K562 treated with DMSO at 1 percent for 48 hours (cell line): ENCODE results near the gene TMEM192. TPM values are rescaled to one million over a fixed set of nuclear protein-coding genes. Genes with fewer than 3 reads are reported as not detected.

Experiments used
- total RNA-seq: library from RNA; unstranded; fragments of 300-600 nt; gene quantifications from 2 replicates; pipeline ENCODE4 v1.2.3, GENCODE V29; 2022; ENCODE audit warnings: low replicate concordance; ENCODE audit errors: extremely low read depth

TMEM192 gene
- total RNA-seq = not detected in 2 replicates

DNA sequence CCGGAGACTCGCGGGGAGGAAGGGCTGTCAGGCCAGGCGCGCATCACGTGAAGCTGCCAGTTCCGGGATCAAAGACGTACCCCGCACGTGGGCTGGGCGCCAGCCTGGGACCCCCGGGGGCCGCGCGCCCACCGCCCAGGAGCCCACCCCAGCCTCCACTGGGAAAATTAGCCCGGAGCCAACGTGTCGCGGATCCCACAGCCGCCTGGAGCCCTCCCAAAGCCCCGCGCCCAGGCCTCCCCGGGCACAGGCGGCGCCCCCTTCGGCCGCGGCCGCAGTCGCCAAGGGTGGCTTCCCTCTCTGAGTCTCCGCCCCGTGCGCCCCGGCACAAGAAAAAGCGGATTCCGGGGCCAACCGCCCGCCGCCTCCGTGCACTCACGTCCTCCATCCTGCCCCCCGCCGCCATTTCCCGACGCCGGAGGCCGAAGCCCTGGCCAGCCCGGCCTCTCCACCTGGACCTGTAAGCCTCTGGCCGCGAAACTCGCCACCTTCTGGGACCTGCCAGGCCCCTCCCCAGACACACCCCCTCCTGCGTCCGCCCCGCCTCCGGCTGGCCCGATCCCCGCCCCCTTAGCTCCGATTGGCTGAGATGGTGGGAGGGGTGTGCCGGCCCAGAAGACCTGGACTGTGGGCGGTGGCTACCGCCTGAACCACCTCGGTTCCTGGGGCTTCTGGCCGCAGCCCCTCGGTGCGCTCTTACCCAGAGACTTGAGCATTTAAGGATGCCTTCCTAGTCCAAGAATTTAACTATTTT lies at the start of gene TMEM192:
Gene TMEM192 (minus strand): TSS at position 493 of the 754 bp plus-strand sequence. CDS start 87 bp downstream, at position 406.

GRCh38 chr4:165053645-165054044 lies 59.0 kb downstream of the TMEM192 start, which contains the start of gene TRIM75:
TSS of gene TRIM75 (plus strand) at chr4:165053866. CDS start at chr4:165059148, 5,282 bp downstream.

GRCh38 chr4:165031436-165032211 lies 81.0 kb downstream of the TMEM192 start, which contains the start of gene TRIM60:
TSS of gene TRIM60 (plus strand) at chr4:165031999. CDS start at chr4:165040073, 8,074 bp downstream.

Other genes starting within 250 kb of the TMEM192 start
- not detected in 2 replicates for gene APELA, start 235.7 kb downstream of the TMEM192 start, total RNA-seq
- not detected in 2 replicates for gene TRIM61, start 135.2 kb downstream of the TMEM192 start, total RNA-seq
- gene TRIM60, start 80.9 kb downstream of the TMEM192 start, total RNA-seq = not detected in 2 replicates
- gene TRIM75, start 59.0 kb downstream of the TMEM192 start, total RNA-seq = not detected in 2 replicates
- gene KLHL2, start 94.7 kb upstream of the TMEM192 start, total RNA-seq = not detected in 2 replicates
- not detected in 2 replicates for gene MSMO1, start 214.8 kb upstream of the TMEM192 start, total RNA-seq